Stomach smooth muscle (tissue), 2 donors: ENCODE measurements around the gene CD38.
"Not testable (repeated sequence)": the region's sequence is repeated elsewhere in the genome, so short reads cannot be mapped to it uniquely, and the experiment has no call there.

Experiments used
- H3K27ac ChIP-seq: one replicate; pipeline ENCODE4 v1.7.0; 2013; ENCODE audit warnings: mild to moderate bottlenecking, low read length, inconsistent platforms
- H3K27me3 ChIP-seq, 2 donors: one replicate each; pipeline ENCODE4 v1.7.0; 2013; ENCODE audit warnings: low read length in 2 of 2; ENCODE audit not compliant: insufficient read depth in 2 of 2, control insufficient read depth in 1 of 2
- H3K36me3 ChIP-seq, 2 donors: one replicate each; pipeline ENCODE4 v1.7.0; 2013; ENCODE audit warnings: low read length in 2 of 2; ENCODE audit not compliant: control insufficient read depth in 2 of 2, insufficient read depth in 2 of 2
- H3K4me1 ChIP-seq: one replicate; pipeline ENCODE4 v1.7.0; 2013; ENCODE audit warnings: low read length; ENCODE audit not compliant: control insufficient read depth, insufficient read depth
- H3K4me3 ChIP-seq, 2 donors: one replicate each; pipeline ENCODE4 v1.7.0; 2013; ENCODE audit warnings: low read length in 2 of 2
- H3K9ac ChIP-seq, 2 donors: one replicate each; pipeline ENCODE4 v1.7.0; 2013; ENCODE audit warnings: low read length in 2 of 2, mild to moderate bottlenecking in 1 of 2
- H3K9me3 ChIP-seq, 2 donors: one replicate each; pipeline ENCODE4 v1.7.0; 2013; ENCODE audit warnings: low read length in 2 of 2; ENCODE audit not compliant: control insufficient read depth in 2 of 2
- donor health status: healthy.
- donor health status: Pancreatic carcinoma.

CD38 gene

GRCh38 chr4:15762460-15762859, 15.7 kb upstream of the CD38 start:
- H3K4me3 ChIP-seq, H3K36me3 ChIP-seq, H3K27me3 ChIP-seq, H3K4me1 ChIP-seq, H3K9me3 ChIP-seq, H3K9ac ChIP-seq, H3K27ac ChIP-seq: not testable (repeated sequence)

DNA sequence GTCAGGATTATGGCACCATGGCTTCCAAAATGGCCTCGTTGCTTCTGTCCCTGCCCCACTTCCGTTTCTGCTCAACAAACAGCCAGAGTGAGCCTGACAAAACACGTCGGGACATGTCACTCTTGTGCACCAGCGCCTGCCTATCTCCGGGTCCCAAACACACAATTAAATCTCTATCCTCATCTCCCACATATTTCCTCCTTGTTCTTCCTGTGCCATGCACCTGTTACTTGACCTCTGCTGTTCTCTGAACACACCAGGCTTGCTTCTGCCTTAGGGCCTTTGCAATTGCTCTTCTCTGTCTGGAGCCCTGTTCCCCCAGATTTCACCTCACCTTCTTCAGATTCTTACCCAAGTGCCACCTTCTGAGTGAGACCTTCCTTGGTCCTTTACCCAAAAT, 12.7 kb upstream of the CD38 start:
- Histone ChIP-seq H3K27ac (no peak overlapping the region), H3K9ac (no peak overlapping the region), H3K4me3 (no peak overlapping the region), H3K4me1 (no peaks in the 10 kb centered on the region), H3K9me3 (no peaks in the 10 kb centered on the region), H3K27me3 (peaks cover 0 to 2% of the 10 kb centered on the region in 2 donors), H3K36me3 (no peaks in the 10 kb centered on the region)

DNA sequence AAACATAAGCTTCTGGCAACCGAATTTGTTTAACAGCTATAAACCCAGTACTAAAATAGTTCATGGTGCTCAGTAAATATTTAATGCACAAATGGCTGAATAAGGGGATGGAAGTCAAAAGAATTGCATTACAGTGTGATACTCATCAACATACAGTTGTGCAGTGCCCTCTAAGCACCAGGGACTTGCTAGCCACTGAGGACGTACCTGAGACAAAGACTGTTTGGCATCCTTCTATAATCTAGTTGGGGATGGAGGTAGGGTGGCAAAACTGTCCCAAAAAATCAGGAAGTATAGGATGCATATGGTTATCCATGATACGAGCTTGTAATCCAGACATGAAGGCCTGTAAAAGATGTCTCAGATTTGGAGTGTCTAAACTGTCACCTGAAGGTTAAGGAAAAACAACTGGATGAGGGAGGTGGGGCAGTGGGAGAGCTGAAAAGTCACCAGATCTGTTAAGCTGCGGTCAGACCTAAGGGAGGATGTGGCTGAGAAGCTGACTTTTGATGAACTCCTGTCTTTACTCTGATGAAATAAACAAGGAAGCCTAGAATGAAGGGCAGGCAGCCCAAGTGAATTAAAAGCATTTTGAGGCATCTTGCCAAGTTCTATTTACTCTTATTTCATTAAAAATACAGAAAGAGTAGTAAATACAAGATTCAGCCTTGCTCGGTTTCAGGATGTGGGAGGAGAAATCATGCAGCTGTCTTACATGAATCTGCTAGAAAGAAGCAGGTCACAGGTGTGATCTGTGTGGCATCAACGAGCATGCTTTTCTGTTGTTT, 12.0 kb upstream of the CD38 start:
- Histone ChIP-seq H3K9me3 (no peaks in the 10 kb centered on the region), H3K9ac (no peak overlapping the region), H3K4me3 (no peak overlapping the region), H3K36me3 (no peaks in the 10 kb centered on the region), H3K27ac (no peak overlapping the region), H3K4me1 (no peaks in the 10 kb centered on the region), H3K27me3 (peaks cover 0 to 2% of the 10 kb centered on the region in 2 donors)

DNA sequence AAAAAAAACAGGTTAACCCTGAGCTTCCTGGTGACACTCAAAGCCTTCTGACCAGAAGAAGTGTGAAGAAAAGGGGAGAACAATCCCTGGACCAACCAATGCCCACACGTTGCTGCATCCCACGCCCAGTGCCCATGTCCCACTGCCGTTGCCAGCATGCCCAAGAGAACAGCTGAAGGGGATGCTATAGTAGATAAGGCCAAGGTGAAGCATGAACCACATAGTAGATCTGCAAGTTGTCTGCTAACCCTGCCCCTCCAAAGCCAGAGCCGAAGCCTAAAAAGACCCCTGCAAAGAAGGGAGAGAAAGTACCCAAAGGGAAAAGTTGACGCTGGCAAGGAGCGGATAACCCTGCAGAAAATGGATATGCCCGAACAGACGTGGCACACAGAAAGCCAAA, 11.3 kb upstream of the CD38 start:
- Histone ChIP-seq H3K27me3 (peaks cover 0 to 2% of the 10 kb centered on the region in 2 donors), H3K36me3 (no peaks in the 10 kb centered on the region), H3K4me1 (no peaks in the 10 kb centered on the region), H3K4me3 (no peak overlapping the region), H3K27ac (no peak overlapping the region), H3K9ac (no peak overlapping the region), H3K9me3 (no peaks in the 10 kb centered on the region)

GRCh38 chr4:15769202-15769601, 8.9 kb upstream of the CD38 start:
- Histone ChIP-seq H3K27ac (no peak overlapping the region), H3K4me1 (no peaks in the 10 kb centered on the region), H3K9ac (no peak overlapping the region), H3K4me3 (no peak overlapping the region), H3K36me3 (no peaks in the 10 kb centered on the region), H3K27me3 (peaks cover 0 to 2% of the 10 kb centered on the region in 2 donors), H3K9me3 (no peaks in the 10 kb centered on the region)

- Histone ChIP-seq H3K9ac (no peak overlapping the region), H3K27me3 (no peaks in the 10 kb centered on the region), H3K27ac (no peak overlapping the region), H3K4me3 (no peak overlapping the region), H3K4me1 (peaks cover 2% of the 10 kb centered on the region), H3K9me3 (no peaks in the 10 kb centered on the region), H3K36me3 (no peaks in the 10 kb centered on the region)
Observed at GRCh38 chr4:15771216-15772058, 6.7 kb upstream of the CD38 start.

- Histone ChIP-seq H3K9me3 (no peaks in the 10 kb centered on the region), H3K27ac (no peak overlapping the region), H3K4me3 (no peak overlapping the region), H3K4me1 (peaks cover 6% of the 10 kb centered on the region), H3K36me3 (no peaks in the 10 kb centered on the region), H3K9ac (no peak overlapping the region), H3K27me3 (no peaks in the 10 kb centered on the region)
Observed at GRCh38 chr4:15774020-15774420, 4.1 kb upstream of the CD38 start.

DNA sequence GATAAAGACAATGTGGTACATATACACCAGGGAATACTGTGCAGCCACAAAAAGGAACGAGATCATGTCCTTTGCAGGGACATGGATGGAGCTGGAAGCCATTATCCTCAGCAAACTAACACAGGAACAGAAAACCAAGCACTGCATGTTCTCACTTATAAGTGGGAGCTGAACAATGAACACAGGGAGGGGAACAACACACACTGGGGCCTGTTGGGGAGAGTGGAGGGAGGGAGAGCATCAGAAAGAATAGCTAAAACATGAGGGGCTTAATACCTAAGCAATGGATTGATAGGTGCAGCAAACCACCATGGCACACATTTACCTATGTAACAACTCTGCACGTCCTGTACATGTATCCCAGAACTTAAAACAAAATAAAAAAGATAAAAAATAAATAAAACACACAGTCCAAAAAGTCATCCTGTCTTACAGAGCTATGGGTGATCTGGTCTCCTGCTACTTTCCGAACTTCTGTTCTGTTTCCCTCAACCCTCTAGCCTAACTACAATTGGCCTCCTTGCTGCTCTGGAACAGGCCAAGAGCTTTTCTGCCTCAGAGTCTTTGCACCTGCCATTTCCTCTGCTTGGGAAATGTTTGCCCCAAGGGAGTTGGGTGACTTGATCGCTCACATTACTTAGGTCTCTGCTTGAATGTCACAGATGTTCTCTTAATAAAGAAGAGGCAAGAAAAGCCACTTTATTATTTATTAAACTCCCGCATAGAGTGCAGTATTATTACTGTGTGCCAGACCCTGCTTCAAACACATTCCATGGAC, 1.1 kb upstream of the CD38 start:
- no peak overlapping the region for H3K27ac ChIP-seq
- no peak overlapping the region for H3K9ac ChIP-seq
- no peak overlapping the region for H3K4me3 ChIP-seq
- no peaks in the 10 kb centered on the region for H3K9me3 ChIP-seq
- no peaks in the 10 kb centered on the region for H3K27me3 ChIP-seq
- H3K4me1 ChIP-seq = peaks cover 6% of the 10 kb centered on the region
- no peaks in the 10 kb centered on the region for H3K36me3 ChIP-seq

DNA sequence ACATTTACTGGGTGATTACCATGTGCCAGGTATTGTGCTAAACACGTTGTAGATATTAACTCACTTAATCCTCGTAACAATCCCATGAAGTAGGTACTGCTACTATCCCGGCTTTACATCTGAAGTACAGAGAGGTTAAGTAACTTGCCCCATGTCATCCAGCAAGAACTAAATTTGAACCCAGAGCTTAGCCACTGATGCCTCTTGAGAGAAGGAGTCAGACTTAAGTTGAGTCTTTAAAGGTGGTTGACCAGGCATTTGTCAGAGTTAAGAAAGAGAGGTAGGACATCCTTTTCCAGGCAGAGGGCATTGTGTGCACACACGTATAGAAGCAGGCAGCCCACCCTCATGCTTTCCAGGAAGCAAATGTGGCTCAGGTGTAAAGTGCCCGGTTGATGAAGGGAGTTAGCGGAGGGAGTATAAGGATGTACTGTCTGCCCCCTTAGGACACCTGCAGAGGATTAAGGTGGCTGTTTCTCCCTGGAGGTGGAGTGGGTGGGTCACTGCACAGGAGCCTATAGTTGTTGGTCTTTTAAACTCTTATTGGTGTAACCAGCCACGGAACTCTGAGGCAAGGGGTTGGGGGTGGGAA, 335 bp upstream of the CD38 start:
- Histone ChIP-seq H3K27ac (peak overlapping the region; percentile 6), H3K4me1 (peaks cover 6% of the 10 kb centered on the region)

GRCh38 chr4:15779306-15779705, 1.2 kb downstream of the CD38 start:
- peak overlapping the region; percentile 25 to 62 for H3K9ac ChIP-seq
- no peaks in the 10 kb centered on the region for H3K36me3 ChIP-seq
- H3K9me3 ChIP-seq = no peaks in the 10 kb centered on the region
- H3K4me3 ChIP-seq = peak overlapping the region; percentile 65 to 85
- H3K27ac ChIP-seq = no peak overlapping the region
- peaks cover 5% of the 10 kb centered on the region for H3K4me1 ChIP-seq
- H3K27me3 ChIP-seq = no peaks in the 10 kb centered on the region

More for the DNA sequence above, 335 bp upstream of the CD38 start:
- Histone ChIP-seq H3K27me3 (no peaks in the 10 kb centered on the region), H3K4me3 (peak overlapping the region; percentile 65 to 85), H3K9ac (peak overlapping the region in 1 of 2 donors; percentile 55), H3K9me3 (no peaks in the 10 kb centered on the region), H3K36me3 (no peaks in the 10 kb centered on the region)
